GM18508 (cell line): ENCODE data around the gene SNCAIP.

Experiments
- ATAC-seq: cut with Tn5 transposase; IDR thresholded peaks from one replicate; pipeline ENCODE4 v1.9.1; 2021; ENCODE audit warnings: moderate number of reproducible peaks; ENCODE audit not compliant: insufficient read depth, unreplicated experiment

The SNCAIP gene

DNA sequence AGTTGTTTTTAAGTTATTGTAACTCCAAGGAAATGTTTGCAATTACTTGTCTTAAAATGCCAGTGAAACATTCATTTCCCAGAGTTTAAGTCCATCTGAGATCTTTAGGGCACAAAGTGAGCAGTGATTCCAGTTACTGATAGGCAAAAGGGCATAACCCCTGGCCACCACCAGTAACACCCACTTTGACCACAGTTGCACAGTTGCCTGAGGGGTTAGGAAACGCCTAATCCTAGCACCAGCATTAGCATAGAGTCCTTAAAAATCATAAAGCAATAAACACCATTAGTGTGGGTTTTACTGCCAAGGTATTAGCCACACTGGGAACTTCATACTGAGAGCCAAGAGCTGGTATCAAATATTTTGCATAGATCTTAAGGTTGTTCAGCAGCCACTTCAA lies 143.9 kb downstream of the SNCAIP start:
- no peak for ATAC-seq

DNA sequence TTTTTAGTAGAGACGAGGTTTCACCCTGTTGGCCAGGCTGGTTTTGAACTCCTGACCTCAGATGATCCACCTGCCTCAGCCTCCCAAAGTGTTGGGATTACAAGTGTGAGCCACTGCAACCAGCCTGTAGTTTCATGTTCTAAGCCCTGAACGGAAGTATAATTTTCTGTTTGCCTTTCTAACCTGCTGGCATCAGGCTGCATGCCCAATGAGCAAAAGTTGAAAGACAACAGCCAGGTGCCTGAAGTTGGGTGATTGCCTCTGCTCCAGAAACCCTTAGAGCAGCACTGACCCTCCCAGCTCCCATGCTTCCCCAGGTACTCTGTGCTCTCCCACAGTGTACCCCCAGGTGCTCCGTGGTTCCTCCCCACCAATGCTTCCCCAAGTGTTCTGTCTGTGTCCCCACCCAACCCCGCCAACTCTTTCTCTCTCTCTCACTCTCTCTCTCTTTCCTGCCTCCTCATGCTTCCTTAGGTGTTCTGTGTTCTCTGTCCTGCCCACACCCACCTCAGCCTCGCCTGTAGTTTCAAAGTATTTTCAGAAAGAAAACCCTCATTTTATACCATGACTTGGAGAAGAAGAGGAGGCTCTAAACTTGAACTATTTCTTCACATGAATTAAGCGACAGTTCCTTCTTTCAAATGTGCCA lies 145.3 kb downstream of the SNCAIP start:
- no peak for ATAC-seq

DNA sequence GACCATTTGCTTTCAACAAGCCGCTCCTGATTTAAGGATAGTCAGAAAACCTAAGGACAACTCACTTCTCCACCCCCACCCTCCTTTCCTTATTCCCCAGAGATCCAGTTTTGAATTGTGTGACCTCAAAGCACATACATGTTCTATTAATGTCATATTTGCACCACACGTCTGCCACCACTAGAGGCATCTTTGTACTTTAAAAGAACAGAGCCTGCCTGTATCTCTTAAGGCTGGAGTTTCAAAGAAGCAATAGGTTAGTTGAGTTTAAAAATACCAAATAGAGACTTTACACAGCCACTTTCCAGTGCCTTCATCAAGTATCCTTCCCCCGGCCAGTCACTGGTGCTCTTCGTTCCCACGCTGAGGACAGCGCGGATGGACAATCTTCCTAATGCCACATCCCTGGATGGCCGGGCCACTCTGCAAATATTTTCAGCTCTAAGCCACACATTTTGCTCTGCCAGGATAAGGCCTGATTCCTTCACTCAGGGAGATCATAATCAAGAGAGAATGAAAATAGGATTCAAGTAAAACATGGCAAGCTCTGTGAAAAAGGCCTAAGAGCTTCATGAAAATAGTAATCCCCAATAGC lies 146.3 kb downstream of the SNCAIP start:
- ATAC-seq: no peak

GRCh38 chr5:122462486-122462885 lies 150.4 kb downstream of the SNCAIP start:
- ATAC-seq: no peak

GRCh38 chr5:122463221-122463620 lies 151.2 kb downstream of the SNCAIP start:
- ATAC-seq: no peak

GRCh38 chr5:122464191-122464590 lies 152.2 kb downstream of the SNCAIP start:
- no peak for ATAC-seq

GRCh38 chr5:122465031-122465577 lies 153.1 kb downstream of the SNCAIP start:
- ATAC-seq: no peak

DNA sequence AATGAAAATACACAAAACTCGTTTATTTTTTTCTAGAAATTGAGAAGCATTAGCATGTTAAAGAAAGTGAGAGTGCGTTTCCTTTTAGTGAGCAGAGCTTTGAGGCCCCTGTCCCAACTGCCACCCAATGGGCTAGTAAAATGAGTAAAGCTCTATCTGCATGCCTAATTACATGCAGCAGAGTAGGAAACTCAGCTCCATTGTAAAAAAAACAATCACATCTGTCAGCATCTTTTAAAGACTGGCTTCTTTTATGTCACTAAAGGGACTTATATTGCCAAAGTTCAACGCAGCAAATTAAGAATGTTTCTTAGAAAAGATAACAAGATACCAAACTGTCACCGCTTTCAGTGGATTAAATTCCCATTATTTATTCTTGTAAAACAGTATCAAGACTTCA lies 154.0 kb downstream of the SNCAIP start:
- ATAC-seq: no peak

- no peak for ATAC-seq
These were observed 156.5 kb downstream of the SNCAIP start for GRCh38 chr5:122468351-122469116.

DNA sequence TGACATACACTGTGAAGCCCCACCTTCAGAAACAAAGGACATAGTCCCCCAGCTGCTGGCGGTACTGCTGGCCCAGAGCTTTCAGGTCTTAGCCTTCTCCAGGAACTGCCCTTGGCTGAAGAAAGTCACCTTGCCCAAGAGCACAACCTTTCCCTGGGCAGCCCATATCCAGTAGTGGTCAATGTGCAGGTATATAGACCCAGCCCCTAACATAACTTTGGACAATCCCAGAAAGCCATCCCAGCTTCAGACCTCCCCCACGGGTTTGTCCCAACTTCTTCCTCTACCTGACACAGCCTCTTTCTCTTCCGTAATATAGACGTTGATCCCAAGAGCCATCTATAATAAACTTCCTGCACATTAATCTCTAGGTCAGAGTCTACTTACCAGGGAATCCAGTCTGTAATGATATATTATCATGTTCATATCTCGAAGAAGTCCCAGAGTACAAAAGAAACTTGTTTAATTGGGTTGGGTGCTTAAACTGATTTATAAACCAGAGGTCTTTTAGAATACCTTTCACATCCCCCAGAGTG lies 157.4 kb downstream of the SNCAIP start:
- ATAC-seq: no peak

GRCh38 chr5:122470365-122470764 lies 158.3 kb downstream of the SNCAIP start:
- no peak for ATAC-seq

DNA sequence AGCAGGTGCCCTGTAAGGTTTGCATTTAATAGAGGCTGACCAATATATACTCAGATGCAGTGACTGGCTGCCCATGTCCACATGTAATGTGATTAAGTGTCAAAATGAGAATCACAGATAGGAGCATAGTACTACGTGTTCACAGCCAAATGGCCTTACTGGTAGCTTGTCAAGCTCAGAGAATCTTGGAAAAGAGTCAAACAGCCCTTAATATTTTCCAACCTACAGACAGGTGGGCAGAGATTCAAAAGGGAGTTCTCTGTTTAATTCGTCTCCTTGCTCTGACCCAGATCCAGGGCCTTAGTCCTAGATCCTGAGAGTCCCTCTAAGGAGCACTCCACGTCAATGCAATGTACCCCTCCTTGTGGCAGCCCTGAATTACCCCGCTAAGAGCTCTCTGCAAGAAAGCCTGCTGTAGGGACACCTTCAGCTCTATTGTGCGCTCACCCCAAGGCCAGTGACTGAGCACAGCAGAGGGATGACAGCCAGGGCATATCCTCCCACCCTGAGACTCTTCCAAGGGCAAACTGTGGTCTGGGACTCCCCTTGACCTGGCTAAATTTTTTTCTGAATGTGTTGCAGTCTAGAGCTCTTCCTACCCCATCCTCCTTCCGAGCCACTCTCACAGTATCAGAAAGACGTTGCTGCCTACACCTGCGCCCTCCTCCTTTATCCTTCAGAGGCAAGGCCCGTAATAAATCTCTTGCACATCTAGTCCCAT lies 159.2 kb downstream of the SNCAIP start:
- ATAC-seq: no peak

DNA sequence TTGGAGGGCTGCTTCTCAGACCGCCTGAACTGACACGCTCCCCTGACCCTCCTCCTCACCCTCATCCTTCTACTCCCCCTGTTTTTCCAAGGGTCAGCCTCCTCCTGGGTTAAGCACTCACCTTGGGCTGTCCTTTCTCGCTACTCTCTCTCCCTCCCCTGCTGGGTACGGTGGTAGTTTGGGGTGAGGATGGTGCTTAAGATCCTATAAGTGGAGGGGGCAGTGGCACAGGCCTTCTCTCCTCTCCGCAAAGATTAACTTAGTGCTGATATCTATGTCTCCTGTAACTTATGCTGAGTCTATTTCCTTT lies 159.7 kb downstream of the SNCAIP start:
- no peak for ATAC-seq

- no peak for ATAC-seq
These were observed 161.3 kb downstream of the SNCAIP start for GRCh38 chr5:122473138-122473843.

GRCh38 chr5:122473941-122474340 lies 161.9 kb downstream of the SNCAIP start:
- ATAC-seq: no peak

GRCh38 chr5:122478741-122479442 lies 166.9 kb downstream of the SNCAIP start:
- no peak for ATAC-seq

DNA sequence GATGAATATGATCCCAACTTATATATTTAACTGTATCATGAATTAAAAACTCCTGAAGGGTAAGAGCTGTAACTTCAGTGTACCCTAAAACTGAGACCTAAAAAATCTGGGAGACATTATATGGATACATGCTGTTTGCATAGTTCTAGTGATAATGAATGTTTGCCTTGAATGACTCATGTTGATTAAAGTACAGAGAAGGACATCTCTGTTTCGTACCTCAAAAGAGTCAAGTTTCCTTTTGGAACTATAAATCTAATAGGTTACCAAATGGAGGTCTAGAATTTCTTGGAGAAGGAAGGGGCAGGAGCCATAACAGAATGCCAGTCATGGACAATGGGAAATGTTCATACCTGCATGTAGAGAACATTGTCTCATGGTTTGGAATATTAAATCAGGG lies 168.1 kb downstream of the SNCAIP start:
- ATAC-seq: no peak

- no peak for ATAC-seq
These were observed 172.1 kb downstream of the SNCAIP start for GRCh38 chr5:122484103-122484502.

DNA sequence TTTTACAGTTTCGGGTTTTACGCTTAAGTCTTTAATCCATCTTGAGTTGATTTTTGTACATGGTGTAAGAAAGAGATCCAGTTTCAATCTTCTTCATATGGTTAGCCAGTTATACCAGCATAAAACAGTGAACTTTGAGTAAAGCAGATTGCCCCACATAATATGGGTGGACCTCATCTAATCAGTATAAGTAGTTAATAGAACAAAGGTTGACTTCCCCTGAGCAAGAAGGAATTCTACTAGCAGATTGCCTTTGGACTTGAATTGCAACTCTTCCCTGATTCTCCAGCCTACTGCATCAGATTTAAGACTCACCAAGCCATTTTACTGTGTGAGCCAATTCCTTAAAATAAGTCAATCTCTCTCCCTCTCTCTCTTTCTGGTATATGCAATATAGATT lies 173.2 kb downstream of the SNCAIP start:
- ATAC-seq: no peak
